Aorta (tissue), 5 donors: ENCODE results near the gene SLC35A5. TPM values are rescaled to one million over a fixed set of nuclear protein-coding genes. Genes with fewer than 3 reads are reported as not detected.

ENCODE experiments used
- ATAC-seq: fragments of 200-7000 bp; cut with Tn5 transposase; one replicate; pipeline ENCODE4 v1.9.1; 2022; ENCODE audit warnings: moderate library complexity; ENCODE audit not compliant: low FRiP score
- DNase-seq, 2 donors: peaks; one replicate each; pipeline ENCODE4 v3.0.0-alpha.2; 2020
- H3K27ac ChIP-seq, 2 donors: one replicate each; pipeline ENCODE4 v1.5.1; 2013; ENCODE audit warnings: low read length in 2 of 2, mild to moderate bottlenecking in 2 of 2, moderate library complexity in 2 of 2, control low read depth in 1 of 2, inconsistent platforms in 1 of 2, low read depth in 1 of 2
- H3K27me3 ChIP-seq, 2 donors: one replicate each; pipeline ENCODE4 v1.6.1; 2013; ENCODE audit warnings: control low read depth in 1 of 2, low read length in 1 of 2, mild to moderate bottlenecking in 1 of 2, moderate library complexity in 1 of 2; ENCODE audit not compliant: insufficient read depth in 2 of 2, control insufficient read depth in 1 of 2
- H3K36me3 ChIP-seq, 2 donors: one replicate each; pipeline ENCODE4 v1.6.1; 2013; ENCODE audit warnings: control low read depth in 1 of 2, low read length in 1 of 2, mild to moderate bottlenecking in 1 of 2; ENCODE audit not compliant: insufficient read depth in 2 of 2, control insufficient read depth in 1 of 2
- H3K4me1 ChIP-seq, 2 donors: one replicate each; pipeline ENCODE4 v1.6.1; 2013; ENCODE audit warnings: low read length in 2 of 2, control low read depth in 1 of 2, mild to moderate bottlenecking in 1 of 2, moderate library complexity in 1 of 2; ENCODE audit not compliant: insufficient read depth in 2 of 2, control insufficient read depth in 1 of 2
- H3K4me3 ChIP-seq, 2 donors: one replicate each; pipeline ENCODE4 v1.5.1; 2013; ENCODE audit warnings: low read length in 2 of 2, control low read depth in 1 of 2, mild to moderate bottlenecking in 1 of 2
- H3K9me3 ChIP-seq: one replicate; pipeline ENCODE4 v1.6.1; 2013; ENCODE audit warnings: mild to moderate bottlenecking, low read length; ENCODE audit not compliant: control insufficient read depth
- WGBS, 2 donors: extraction: QIAGEN DNeasy Blood & Tissue Kit; methylation state at CpG; one replicate each; pipeline ENCODE4 v1.1.7; 2013; 5-methylcytosine and 5-hydroxymethylcytosine counted together
- intact Hi-C, 2 donors: fragments of 100-400 bp; cut with DNase I; formaldehyde crosslinking; loops; one replicate each; pipeline versions ENCODE4 v1.14.2 to v1.15.0; 2022
- polyA plus RNA-seq, 2 donors: library from polyadenylated mRNA; stranded (reverse); fragments of 200-250 nt; gene quantifications; one replicate each; pipeline ENCODE4 v1.2.3, GENCODE V29; 2013
- total RNA-seq, 2 donors: library from RNA; stranded (reverse); fragmentation: NEBNext Ultra II Directional; extraction: Animal tissue kit (Norgen Biotek cat#: 25700); gene quantifications; one replicate each; pipeline ENCODE4 v1.2.1, GENCODE V29; 2021
- donor health status: healthy with polysubstance abuse.
- donor health status: Bipolar disorder and iron deficiency.
- donor health status: DM: no; HTN: no; CAD: no.
- donor health status: DM: no; HTN: no; CAD: no.
- donor health status: DM: yes; HTN: yes; CAD: no.

SLC35A5 gene
- total and polyA plus RNA-seq, 4 donors, result 10.0 to 30.5 (median 25.4) TPM

DNA sequence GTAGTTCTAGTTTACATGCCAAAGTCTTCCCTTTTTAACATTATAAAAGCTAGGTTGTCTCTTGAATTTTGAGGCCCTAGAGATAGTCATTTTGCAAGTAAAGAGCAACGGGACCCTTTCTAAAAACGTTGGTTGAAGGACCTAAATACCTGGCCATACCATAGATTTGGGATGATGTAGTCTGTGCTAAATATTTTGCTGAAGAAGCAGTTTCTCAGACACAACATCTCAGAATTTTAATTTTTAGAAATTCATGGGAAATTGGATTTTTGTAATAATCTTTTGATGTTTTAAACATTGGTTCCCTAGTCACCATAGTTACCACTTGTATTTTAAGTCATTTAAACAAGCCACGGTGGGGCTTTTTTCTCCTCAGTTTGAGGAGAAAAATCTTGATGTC, 21.3 kb downstream of the SLC35A5 start:
- Histone ChIP-seq H3K9me3 (no peaks in the 10 kb centered on the region), H3K36me3 (peaks cover 0 to 2% of the 10 kb centered on the region in 2 donors), H3K4me1 (no peaks in the 10 kb centered on the region), H3K27me3 (no peaks in the 10 kb centered on the region), H3K27ac (no peak overlapping the region), H3K4me3 (no peak overlapping the region)
- ATAC-seq (no peak), DNase-seq (no peak)
- WGBS, 2 donors, result 68 to 73% methylated on average over 3 of the region's 3 CpGs
- intact Hi-C loops, result loop anchor here (5.0 to 10.0 kb wide), 4 partner anchors 59 to 394 kb away; partner anchors contain the start of genes CD200R1 (in 2 of the 2) and CCDC80 (in 1 of the 2)

GRCh38 chr3:112585782-112586181, 23.9 kb downstream of the SLC35A5 start:
- no peaks in the 10 kb centered on the region for H3K4me1 ChIP-seq
- ATAC-seq, result no peak
- no peak overlapping the region for H3K27ac ChIP-seq
- no peak overlapping the region for H3K4me3 ChIP-seq
- H3K9me3 ChIP-seq, result no peaks in the 10 kb centered on the region
- H3K36me3 ChIP-seq, result peaks cover 0 to 2% of the 10 kb centered on the region in 2 donors
- DNase-seq, result no peak
- intact Hi-C loops, result loop anchor here in 1 of 2 donors (10.0 kb wide), 1 partner anchor 229 kb away; no protein-coding TSS in a partner anchor
- no peaks in the 10 kb centered on the region for H3K27me3 ChIP-seq

GRCh38 chr3:112587336-112587735, 25.5 kb downstream of the SLC35A5 start:
- no peaks in the 10 kb centered on the region for H3K9me3 ChIP-seq
- intact Hi-C loops, result loop anchor here in 1 of 2 donors (10.0 kb wide), 1 partner anchor 227 kb away; no protein-coding TSS in a partner anchor
- H3K4me1 ChIP-seq, result no peaks in the 10 kb centered on the region
- H3K27ac ChIP-seq, result no peak overlapping the region
- H3K27me3 ChIP-seq, result no peaks in the 10 kb centered on the region
- WGBS, 2 donors, result 97% methylated on average over 1 of the region's 1 CpG
- H3K4me3 ChIP-seq, result no peak overlapping the region
- H3K36me3 ChIP-seq, result peaks cover 0 to 2% of the 10 kb centered on the region in 2 donors
- ATAC-seq, result no peak
- no peak for DNase-seq

GRCh38 chr3:112593258-112593657, 31.4 kb downstream of the SLC35A5 start:
- Histone ChIP-seq H3K4me1 (no peaks in the 10 kb centered on the region), H3K27ac (no peak overlapping the region), H3K36me3 (peaks cover 2 to 3% of the 10 kb centered on the region in 2 donors), H3K27me3 (no peaks in the 10 kb centered on the region), H3K4me3 (no peak overlapping the region), H3K9me3 (peaks cover 2% of the 10 kb centered on the region)
- intact Hi-C loops, result no loop called here
- DNase-seq (no peak), ATAC-seq (no peak)

GRCh38 chr3:112594856-112595255, 33.0 kb downstream of the SLC35A5 start:
- Histone ChIP-seq H3K4me3 (no peak overlapping the region), H3K27ac (no peak overlapping the region), H3K36me3 (peaks cover 2 to 3% of the 10 kb centered on the region in 2 donors), H3K9me3 (peaks cover 2% of the 10 kb centered on the region), H3K27me3 (no peaks in the 10 kb centered on the region), H3K4me1 (no peaks in the 10 kb centered on the region)
- WGBS, 2 donors, result 89 to 91% methylated on average over 2 of the region's 2 CpGs
- intact Hi-C loops, result no loop called here
- DNase-seq, result no peak
- no peak for ATAC-seq

DNA sequence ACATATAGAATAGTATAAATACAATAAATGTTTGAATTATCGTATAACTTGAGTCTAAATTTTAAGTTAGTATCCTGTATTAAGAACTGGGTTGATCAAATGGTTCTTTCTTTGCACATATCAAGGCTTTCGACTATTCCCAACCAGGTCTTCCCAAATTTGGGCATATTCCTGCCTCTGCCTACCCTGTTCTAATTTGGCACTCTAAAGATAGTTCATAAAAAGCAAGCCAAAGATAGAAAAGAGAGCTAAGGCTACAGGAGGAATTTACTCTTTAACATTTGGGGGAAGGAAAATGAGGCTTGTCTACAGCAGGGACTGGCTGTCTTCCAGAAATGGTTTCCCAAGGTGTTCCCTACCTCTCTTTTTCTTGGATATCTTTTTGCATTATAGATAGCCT, 36.1 kb downstream of the SLC35A5 start:
- DNase-seq, result no peak
- 97% methylated on average over 2 of the region's 2 CpGs for WGBS, 2 donors
- Histone ChIP-seq H3K9me3 (peaks cover 2% of the 10 kb centered on the region), H3K4me1 (no peaks in the 10 kb centered on the region), H3K27me3 (no peaks in the 10 kb centered on the region), H3K36me3 (peaks cover 2 to 3% of the 10 kb centered on the region in 2 donors), H3K27ac (no peak overlapping the region), H3K4me3 (no peak overlapping the region)
- no peak for ATAC-seq
- intact Hi-C loops, result no loop called here

DNA sequence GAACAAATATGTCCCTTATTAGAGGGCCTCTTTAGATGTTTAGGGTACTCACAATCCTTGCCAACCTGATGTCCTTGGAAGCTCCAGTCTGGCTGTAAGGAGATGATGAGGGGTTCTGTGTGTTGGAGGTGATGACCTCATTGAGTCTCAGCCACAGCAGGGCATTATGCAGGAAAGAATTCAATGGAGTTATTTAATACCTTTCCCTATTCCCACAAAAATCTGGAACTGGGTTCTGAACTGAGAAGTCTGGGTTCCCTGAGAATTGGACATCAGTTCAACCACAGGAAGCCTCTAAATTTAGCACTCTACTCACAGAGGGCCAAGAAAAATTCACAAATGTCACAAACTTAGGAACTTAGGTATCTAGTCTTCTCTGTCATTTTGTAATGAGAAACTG, 36.9 kb downstream of the SLC35A5 start:
- intact Hi-C loops, result no loop called here
- Histone ChIP-seq H3K27me3 (no peaks in the 10 kb centered on the region), H3K36me3 (no peaks in the 10 kb centered on the region), H3K4me3 (no peak overlapping the region), H3K27ac (no peak overlapping the region), H3K9me3 (no peaks in the 10 kb centered on the region), H3K4me1 (no peaks in the 10 kb centered on the region)
- ATAC-seq (no peak), DNase-seq (no peak)

DNA sequence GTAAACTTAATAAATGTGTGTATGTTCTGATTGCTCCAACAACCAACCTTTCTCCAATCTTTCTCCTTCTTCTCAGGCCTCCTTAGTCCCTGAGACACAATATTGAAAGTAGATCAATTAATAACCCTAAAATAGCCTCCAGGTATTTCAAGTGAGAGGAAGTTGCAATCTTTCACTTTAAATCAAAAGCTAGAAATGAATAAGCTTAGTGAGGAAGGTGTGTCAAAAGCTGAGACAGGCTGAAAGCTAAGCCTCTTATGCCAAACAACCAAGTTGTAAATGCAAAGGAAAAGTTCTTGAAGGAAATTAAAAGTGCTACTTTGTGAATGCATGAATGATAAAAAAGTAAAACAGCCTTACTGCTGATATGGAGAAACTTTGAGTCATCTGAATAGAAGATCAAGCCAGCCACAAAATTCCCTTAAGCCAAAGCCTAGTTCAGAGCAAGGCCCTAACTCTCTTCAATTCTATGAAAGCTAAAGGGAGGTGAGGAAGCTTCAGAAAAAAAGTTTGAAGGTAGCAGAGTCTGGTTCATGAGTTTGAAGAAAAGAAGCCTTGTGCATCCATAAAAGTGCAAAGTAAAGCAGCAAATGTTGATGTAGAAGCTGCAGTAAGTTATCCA, 40.5 kb downstream of the SLC35A5 start:
- H3K36me3 ChIP-seq, result no peaks in the 10 kb centered on the region
- DNase-seq, result no peak
- no peaks in the 10 kb centered on the region for H3K4me1 ChIP-seq
- intact Hi-C loops, result no loop called here
- no peaks in the 10 kb centered on the region for H3K9me3 ChIP-seq
- no peak overlapping the region for H3K4me3 ChIP-seq
- no peak for ATAC-seq
- no peaks in the 10 kb centered on the region for H3K27me3 ChIP-seq
- no peak overlapping the region for H3K27ac ChIP-seq

DNA sequence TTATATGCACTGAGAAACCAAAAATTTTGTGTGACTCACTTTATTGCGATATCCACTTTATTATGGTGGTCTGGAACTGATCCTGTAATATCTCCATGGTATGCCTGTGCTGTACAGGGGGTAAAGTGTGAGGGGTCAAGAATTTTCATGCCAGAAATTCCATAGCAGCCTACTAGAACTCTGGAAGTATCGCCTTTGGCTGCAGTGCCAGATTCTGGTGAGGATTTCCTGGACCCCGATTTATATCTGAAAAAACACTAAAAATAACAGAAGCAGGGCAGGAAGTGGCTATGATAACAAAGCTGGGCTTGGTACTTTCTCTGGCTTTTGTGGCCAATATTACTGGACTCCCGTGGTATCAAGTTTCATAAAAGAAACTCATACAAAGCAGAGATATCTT, 42.7 kb downstream of the SLC35A5 start:
- Histone ChIP-seq H3K4me3 (no peak overlapping the region), H3K4me1 (no peaks in the 10 kb centered on the region), H3K36me3 (no peaks in the 10 kb centered on the region), H3K27ac (no peak overlapping the region), H3K27me3 (no peaks in the 10 kb centered on the region), H3K9me3 (no peaks in the 10 kb centered on the region)
- 14 to 22% methylated on average over 4 of the region's 4 CpGs for WGBS, 2 donors
- intact Hi-C loops, result no loop called here
- DNase-seq, result no peak
- no peak for ATAC-seq
